WTC11 (cell line): Measurements from ENCODE around the gene RHBDD1. TPM values are rescaled to one million over a fixed set of nuclear protein-coding genes. Genes with fewer than 3 reads are reported as not detected.

Source experiments
- ATAC-seq: fragments of 200-7000 bp; cut with Tn5 transposase; 2 replicates; pipeline ENCODE4 v1.10.0; 2021; ENCODE audit warnings: mild to moderate bottlenecking, moderate library complexity
- CTCF ChIA-PET: fragments of 300-600 bp; sonication (Branson Sonifier 250); formaldehyde crosslinking; loops from one replicate; lab custom pipeline; 2021; ENCODE audit warnings: antibody characterized with exemption; lab: Charles Lee
- POLR2A ChIA-PET: fragments of 350-600 bp; sonication (Branson Sonifier 250); formaldehyde crosslinking; loops from one replicate; lab custom pipeline; 2021; ENCODE audit warnings: antibody characterized with exemption; lab: Charles Lee
- DNase-seq: peaks from one replicate; pipeline ENCODE4 v3.0.0; 2021; ENCODE audit warnings: low spot score
- H3K27ac Mint-ChIP-seq: 2 replicates; pipeline ENCODE4 v1.8.0; 2021; ENCODE audit warnings: mixed read lengths
- H3K27me3 Mint-ChIP-seq: 2 replicates; pipeline ENCODE4 v1.8.0; 2021; ENCODE audit warnings: low read depth, mild to moderate bottlenecking, moderate library complexity, mixed read lengths
- H3K36me3 Mint-ChIP-seq: 2 replicates; pipeline ENCODE4 v1.8.0; 2021; ENCODE audit warnings: mixed read lengths
- H3K4me1 Mint-ChIP-seq: 2 replicates; pipeline ENCODE4 v1.8.0; 2022; ENCODE audit warnings: mixed read lengths
- H3K4me3 Mint-ChIP-seq: 2 replicates; pipeline ENCODE4 v1.8.0; 2021; ENCODE audit warnings: mild to moderate bottlenecking, moderate library complexity, mixed read lengths
- H3K9me3 Mint-ChIP-seq: 2 replicates; pipeline ENCODE4 v1.8.0; 2021; ENCODE audit warnings: mixed read lengths
- CBFB ChIP-seq: sonication (generic); formaldehyde crosslinking; IDR thresholded peaks from 2 replicates; pipeline ENCODE4 v1.8.1; 2022; ENCODE audit warnings: mild to moderate bottlenecking, low read depth, missing genetic modification reagents
- ELF4 ChIP-seq: sonication (generic); formaldehyde crosslinking; IDR thresholded peaks from 2 replicates; pipeline ENCODE4 v1.8.1; 2022; ENCODE audit warnings: low read depth, mild to moderate bottlenecking, moderate library complexity, missing genetic modification reagents
- FOXJ3 ChIP-seq: sonication (generic); formaldehyde crosslinking; IDR thresholded peaks from 2 replicates; pipeline ENCODE4 v1.9.0; 2021; ENCODE audit warnings: missing genetic modification reagents, mild to moderate bottlenecking, borderline replicate concordance
- GABPB1 ChIP-seq: sonication (generic); formaldehyde crosslinking; IDR thresholded peaks from 2 replicates; pipeline ENCODE4 v1.8.1; 2023; ENCODE audit warnings: mild to moderate bottlenecking, missing genetic modification reagents
- GRHL2 ChIP-seq: fragments of 250-450 bp; sonication (Bioruptor Pico); IDR thresholded peaks from 2 replicates; pipeline ENCODE4 v1.8.0; 2022; ENCODE audit warnings: mild to moderate bottlenecking, moderate library complexity; ENCODE audit not compliant: insufficient replicate concordance, severe bottlenecking
- GTF2I ChIP-seq: fragments of 250-450 bp; sonication (Bioruptor Pico); conservative IDR thresholded peaks from 2 replicates; pipeline ENCODE4 v1.4.0; 2021; ENCODE audit warnings: mild to moderate bottlenecking
- IRF2 ChIP-seq: sonication (generic); formaldehyde crosslinking; IDR thresholded peaks from 2 replicates; pipeline ENCODE4 v1.8.0; 2022; ENCODE audit warnings: low read depth, missing genetic modification reagents, borderline replicate concordance
- MXD4 ChIP-seq: fragments of 250-450 bp; sonication (Bioruptor Pico); IDR thresholded peaks from 2 replicates; pipeline ENCODE4 v1.8.0; 2021; ENCODE audit warnings: mild to moderate bottlenecking, moderate library complexity, borderline replicate concordance
- MYBL2 ChIP-seq: sonication (generic); formaldehyde crosslinking; IDR thresholded peaks from 2 replicates; pipeline ENCODE4 v1.8.1; 2023; ENCODE audit warnings: mild to moderate bottlenecking, moderate library complexity, missing genetic modification reagents
- NR1H2 ChIP-seq: sonication (generic); formaldehyde crosslinking; IDR thresholded peaks from 2 replicates; pipeline ENCODE4 v1.9.0; 2021; ENCODE audit warnings: mild to moderate bottlenecking, moderate library complexity, missing genetic modification reagents
- RORB ChIP-seq: fragments of 250-450 bp; sonication (Bioruptor Pico); IDR thresholded peaks from 2 replicates; pipeline ENCODE4 v1.9.0; 2021; ENCODE audit warnings: mild to moderate bottlenecking
- SMAD4 ChIP-seq: sonication (generic); formaldehyde crosslinking; IDR thresholded peaks from 2 replicates; pipeline ENCODE4 v1.8.0; 2022; ENCODE audit warnings: mild to moderate bottlenecking, missing genetic modification reagents
- TEAD1 ChIP-seq: sonication (generic); formaldehyde crosslinking; IDR thresholded peaks from 2 replicates; pipeline ENCODE4 v1.8.0; 2022; ENCODE audit warnings: mild to moderate bottlenecking, missing genetic modification reagents
- TEAD4 ChIP-seq: sonication (generic); formaldehyde crosslinking; IDR thresholded peaks from 2 replicates; pipeline ENCODE4 v1.8.0; 2022; ENCODE audit warnings: mild to moderate bottlenecking, missing genetic modification reagents
- TP53 ChIP-seq: sonication (generic); formaldehyde crosslinking; IDR thresholded peaks from 2 replicates; pipeline ENCODE4 v1.8.1; 2023; ENCODE audit warnings: mild to moderate bottlenecking, missing genetic modification reagents
- ZNF232 ChIP-seq: sonication (generic); formaldehyde crosslinking; IDR thresholded peaks from 2 replicates; pipeline ENCODE4 v1.8.0; 2022; ENCODE audit warnings: mild to moderate bottlenecking, missing genetic modification reagents
- ZNF263 ChIP-seq: sonication (generic); formaldehyde crosslinking; IDR thresholded peaks from 2 replicates; pipeline ENCODE4 v1.8.1; 2022; ENCODE audit warnings: low read depth, mild to moderate bottlenecking, moderate library complexity, missing genetic modification reagents
- ZNF317 ChIP-seq: sonication (generic); formaldehyde crosslinking; IDR thresholded peaks from 2 replicates; pipeline ENCODE4 v1.8.1; 2023; ENCODE audit warnings: low read depth, mild to moderate bottlenecking, moderate library complexity, missing genetic modification reagents, borderline replicate concordance
- total RNA-seq: library from RNA; stranded (reverse); gene quantifications from 3 replicates; pipeline ENCODE4 v1.2.3, GENCODE V29; 2021
- TF ChIP-seq, protein P1 (sequence below): sonication (generic); formaldehyde crosslinking; IDR thresholded peaks from 2 replicates; pipeline ENCODE4 v1.8.1; 2023; ENCODE audit warnings: mild to moderate bottlenecking, missing genetic modification reagents
- TF ChIP-seq, protein P2 (sequence below): fragments of 250-450 bp; sonication (Bioruptor Pico); IDR thresholded peaks from 2 replicates; pipeline ENCODE4 v1.9.0; 2021; ENCODE audit warnings: mild to moderate bottlenecking, borderline replicate concordance
- TF ChIP-seq, protein P3 (sequence below): sonication (generic); formaldehyde crosslinking; IDR thresholded peaks from 2 replicates; pipeline ENCODE4 v1.8.1; 2022; ENCODE audit warnings: mild to moderate bottlenecking, missing genetic modification reagents, moderate library complexity, borderline replicate concordance
- TF ChIP-seq, protein P4 (sequence below): fragments of 250-450 bp; sonication (Bioruptor Pico); conservative IDR thresholded peaks from 2 replicates; pipeline ENCODE4 v1.9.0; 2021; ENCODE audit warnings: mild to moderate bottlenecking

RHBDD1 gene
- total RNA-seq, 1 experiment from 2014 or later = 25.7 TPM

DNA sequence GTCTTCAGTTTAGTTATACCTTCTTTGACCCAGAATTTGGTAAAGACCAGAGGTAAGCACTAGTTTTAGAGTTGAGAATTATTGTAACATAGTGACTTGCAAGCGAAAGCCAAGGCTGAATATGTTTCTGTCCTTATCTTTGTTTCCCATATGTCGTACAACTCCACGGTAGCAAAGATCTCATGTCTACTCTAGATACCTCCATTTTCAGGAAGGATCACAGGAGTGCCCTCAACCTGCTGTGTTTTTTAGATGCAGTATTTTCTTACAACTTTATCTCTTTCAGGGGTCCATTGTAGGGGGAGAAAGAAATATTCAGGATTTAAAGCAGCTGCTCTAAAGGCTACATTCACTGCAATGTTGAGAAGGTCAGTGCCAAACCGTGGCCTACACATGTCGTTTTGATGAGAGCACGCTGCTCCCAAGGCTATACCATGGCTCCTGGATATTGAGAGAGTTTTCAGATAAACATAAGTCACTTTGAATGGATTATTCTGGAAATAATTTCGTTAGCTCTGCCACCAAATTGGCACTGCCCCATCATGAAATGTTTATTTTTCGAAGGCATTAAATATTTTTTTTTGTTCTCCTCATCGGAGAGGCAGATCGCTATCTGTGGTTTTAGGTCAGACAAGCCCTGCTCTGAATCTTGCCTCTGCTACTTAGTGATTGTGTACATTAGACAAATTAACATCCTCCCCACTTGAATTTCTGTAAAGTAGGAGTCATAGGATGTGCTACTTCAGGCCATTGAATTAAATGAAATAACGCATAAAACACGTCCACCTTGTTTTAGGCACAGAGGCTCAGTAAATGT, 2.1 kb downstream of the RHBDD1 start (continued):
- TF ChIP-seq MYBL2 (no peak), SMAD4 (CRISPR knock-in tag) (no peak), NR1H2 (CRISPR knock-in tag) (no peak), FOXJ3 (no peak), CBFB (no peak)
- TF ChIP-seq, protein P1, sequence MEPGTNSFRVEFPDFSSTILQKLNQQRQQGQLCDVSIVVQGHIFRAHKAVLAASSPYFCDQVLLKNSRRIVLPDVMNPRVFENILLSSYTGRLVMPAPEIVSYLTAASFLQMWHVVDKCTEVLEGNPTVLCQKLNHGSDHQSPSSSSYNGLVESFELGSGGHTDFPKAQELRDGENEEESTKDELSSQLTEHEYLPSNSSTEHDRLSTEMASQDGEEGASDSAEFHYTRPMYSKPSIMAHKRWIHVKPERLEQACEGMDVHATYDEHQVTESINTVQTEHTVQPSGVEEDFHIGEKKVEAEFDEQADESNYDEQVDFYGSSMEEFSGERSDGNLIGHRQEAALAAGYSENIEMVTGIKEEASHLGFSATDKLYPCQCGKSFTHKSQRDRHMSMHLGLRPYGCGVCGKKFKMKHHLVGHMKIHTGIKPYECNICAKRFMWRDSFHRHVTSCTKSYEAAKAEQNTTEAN (CRISPR knock-in tag) = no peak

DNA sequence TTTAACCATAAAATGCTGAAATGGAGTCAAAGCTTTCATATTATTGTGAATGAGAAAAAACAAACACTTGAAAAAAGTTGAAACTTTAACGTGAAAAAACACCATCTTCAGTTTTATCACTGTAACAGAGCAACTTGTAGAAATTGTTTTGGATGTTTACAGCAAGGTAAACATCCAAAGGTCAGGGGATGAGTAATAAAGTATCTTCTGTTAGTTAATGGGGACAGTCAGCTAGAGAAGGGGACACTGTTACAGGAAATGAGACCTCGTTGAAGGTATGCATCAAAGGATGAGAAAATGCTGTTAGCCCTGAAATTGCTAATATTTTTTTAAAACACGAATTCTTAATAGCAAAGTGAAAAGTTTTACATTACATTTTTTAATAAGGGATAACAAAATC, 2.9 kb downstream of the RHBDD1 start:
- Mint-ChIP-seq H3K9me3 (peaks cover 12% of the 10 kb centered on the region), H3K27ac (no peak overlapping the region), H3K27me3 (peaks cover 11% of the 10 kb centered on the region), H3K36me3 (peaks cover 19% of the 10 kb centered on the region), H3K4me3 (no peak overlapping the region), H3K4me1 (peaks cover 13% of the 10 kb centered on the region)
- no peak for TF ChIP-seq ZNF263
- peak; percentile 61 for TF ChIP-seq GABPB1 (CRISPR knock-in tag)
- ChIA-PET CTCF (no interaction called here), POLR2A (no interaction called here)
- DNase-seq = no peak
- ATAC-seq = no peak

DNA sequence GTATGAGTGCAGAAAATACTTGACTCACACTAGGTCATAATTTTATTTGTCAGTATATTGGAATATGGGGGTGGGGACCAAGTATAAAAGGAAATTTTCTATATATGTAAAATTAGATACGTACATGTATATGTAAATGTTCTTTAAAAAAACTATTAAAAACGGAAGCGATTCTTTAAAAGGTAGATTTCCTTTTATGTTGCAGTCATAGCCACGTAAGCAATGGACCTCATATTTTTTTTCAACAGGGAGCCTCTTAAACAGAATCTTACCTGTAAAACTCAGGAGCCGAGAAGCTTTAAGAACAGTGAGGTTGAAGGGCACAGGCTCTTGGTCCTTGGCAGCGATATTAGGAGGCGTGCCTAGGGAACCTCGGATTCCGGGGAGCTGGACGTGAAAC, 3.3 kb downstream of the RHBDD1 start:
- CTCF ChIA-PET = no interaction called here
- no peak for DNase-seq
- Mint-ChIP-seq H3K27me3 (peaks cover 10% of the 10 kb centered on the region), H3K4me3 (no peak overlapping the region), H3K27ac (no peak overlapping the region), H3K4me1 (peaks cover 13% of the 10 kb centered on the region), H3K36me3 (peaks cover 19% of the 10 kb centered on the region), H3K9me3 (peaks cover 12% of the 10 kb centered on the region)
- POLR2A ChIA-PET = no interaction called here
- ATAC-seq = no peak
- TF ChIP-seq, protein P2, sequence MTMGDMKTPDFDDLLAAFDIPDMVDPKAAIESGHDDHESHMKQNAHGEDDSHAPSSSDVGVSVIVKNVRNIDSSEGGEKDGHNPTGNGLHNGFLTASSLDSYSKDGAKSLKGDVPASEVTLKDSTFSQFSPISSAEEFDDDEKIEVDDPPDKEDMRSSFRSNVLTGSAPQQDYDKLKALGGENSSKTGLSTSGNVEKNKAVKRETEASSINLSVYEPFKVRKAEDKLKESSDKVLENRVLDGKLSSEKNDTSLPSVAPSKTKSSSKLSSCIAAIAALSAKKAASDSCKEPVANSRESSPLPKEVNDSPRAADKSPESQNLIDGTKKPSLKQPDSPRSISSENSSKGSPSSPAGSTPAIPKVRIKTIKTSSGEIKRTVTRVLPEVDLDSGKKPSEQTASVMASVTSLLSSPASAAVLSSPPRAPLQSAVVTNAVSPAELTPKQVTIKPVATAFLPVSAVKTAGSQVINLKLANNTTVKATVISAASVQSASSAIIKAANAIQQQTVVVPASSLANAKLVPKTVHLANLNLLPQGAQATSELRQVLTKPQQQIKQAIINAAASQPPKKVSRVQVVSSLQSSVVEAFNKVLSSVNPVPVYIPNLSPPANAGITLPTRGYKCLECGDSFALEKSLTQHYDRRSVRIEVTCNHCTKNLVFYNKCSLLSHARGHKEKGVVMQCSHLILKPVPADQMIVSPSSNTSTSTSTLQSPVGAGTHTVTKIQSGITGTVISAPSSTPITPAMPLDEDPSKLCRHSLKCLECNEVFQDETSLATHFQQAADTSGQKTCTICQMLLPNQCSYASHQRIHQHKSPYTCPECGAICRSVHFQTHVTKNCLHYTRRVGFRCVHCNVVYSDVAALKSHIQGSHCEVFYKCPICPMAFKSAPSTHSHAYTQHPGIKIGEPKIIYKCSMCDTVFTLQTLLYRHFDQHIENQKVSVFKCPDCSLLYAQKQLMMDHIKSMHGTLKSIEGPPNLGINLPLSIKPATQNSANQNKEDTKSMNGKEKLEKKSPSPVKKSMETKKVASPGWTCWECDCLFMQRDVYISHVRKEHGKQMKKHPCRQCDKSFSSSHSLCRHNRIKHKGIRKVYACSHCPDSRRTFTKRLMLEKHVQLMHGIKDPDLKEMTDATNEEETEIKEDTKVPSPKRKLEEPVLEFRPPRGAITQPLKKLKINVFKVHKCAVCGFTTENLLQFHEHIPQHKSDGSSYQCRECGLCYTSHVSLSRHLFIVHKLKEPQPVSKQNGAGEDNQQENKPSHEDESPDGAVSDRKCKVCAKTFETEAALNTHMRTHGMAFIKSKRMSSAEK = no peak
- TF ChIP-seq, protein P1 (CRISPR knock-in tag) = no peak
- no peak for TF ChIP-seq RORB (CRISPR knock-in tag)
- no peak for TF ChIP-seq MXD4 (CRISPR knock-in tag)
- TF ChIP-seq IRF2 (CRISPR knock-in tag) = no peak
- TF ChIP-seq TEAD1 (CRISPR knock-in tag) = no peak
- TF ChIP-seq, protein P3, sequence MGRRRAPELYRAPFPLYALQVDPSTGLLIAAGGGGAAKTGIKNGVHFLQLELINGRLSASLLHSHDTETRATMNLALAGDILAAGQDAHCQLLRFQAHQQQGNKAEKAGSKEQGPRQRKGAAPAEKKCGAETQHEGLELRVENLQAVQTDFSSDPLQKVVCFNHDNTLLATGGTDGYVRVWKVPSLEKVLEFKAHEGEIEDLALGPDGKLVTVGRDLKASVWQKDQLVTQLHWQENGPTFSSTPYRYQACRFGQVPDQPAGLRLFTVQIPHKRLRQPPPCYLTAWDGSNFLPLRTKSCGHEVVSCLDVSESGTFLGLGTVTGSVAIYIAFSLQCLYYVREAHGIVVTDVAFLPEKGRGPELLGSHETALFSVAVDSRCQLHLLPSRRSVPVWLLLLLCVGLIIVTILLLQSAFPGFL (CRISPR knock-in tag) = no peak
- TF ChIP-seq ZNF317 = no peak
- TF ChIP-seq TEAD4 (CRISPR knock-in tag) = no peak
- TF ChIP-seq GTF2I (CRISPR knock-in tag) = no peak
- no peak for TF ChIP-seq NR1H2 (CRISPR knock-in tag)
- TF ChIP-seq TP53 = no peak
- TF ChIP-seq GRHL2 (CRISPR knock-in tag) = no peak
- TF ChIP-seq ELF4 (CRISPR knock-in tag) = no peak
- TF ChIP-seq ZNF232 (CRISPR knock-in tag) = no peak
- TF ChIP-seq, protein P4, sequence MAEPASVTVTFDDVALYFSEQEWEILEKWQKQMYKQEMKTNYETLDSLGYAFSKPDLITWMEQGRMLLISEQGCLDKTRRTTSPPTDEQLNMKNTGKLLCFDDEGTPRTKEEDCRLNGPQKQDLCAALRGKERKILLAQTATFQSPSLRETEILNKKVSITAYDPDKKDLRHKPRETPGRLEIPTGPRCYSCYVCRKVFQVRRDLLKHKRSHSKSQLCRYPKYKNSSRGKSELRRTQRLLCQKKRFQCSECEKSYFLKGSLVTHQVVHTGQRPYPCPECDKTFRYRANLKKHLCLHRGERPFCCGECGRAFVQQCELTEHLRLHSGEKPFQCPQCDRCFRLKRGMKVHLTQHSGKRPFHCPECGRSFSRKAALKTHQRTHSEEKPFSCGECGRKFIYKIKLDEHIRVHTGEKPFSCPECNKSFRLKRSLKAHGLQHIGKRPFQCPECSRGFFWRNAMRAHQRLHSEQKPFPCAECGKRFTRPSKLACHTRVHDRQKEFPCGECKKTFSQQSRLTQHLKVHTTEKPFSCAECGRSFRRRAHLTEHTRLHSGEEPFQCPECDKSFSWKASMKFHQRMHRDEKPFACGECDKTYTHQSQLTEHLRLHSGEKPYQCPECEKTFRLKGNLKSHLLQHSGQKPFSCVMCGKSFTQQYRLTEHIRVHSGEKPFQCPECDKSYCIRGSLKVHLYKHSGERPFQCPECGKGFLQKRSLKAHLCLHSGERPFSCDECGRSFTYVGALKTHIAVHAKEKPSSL (CRISPR knock-in tag) = no peak
